Endothelial cell of umbilical vein (primary cell): ENCODE measurements around the gene ZC3H6. TPM values are rescaled to one million over a fixed set of nuclear protein-coding genes. Genes with fewer than 3 reads are reported as not detected.
"Not testable (repeated sequence)": the region's sequence is repeated elsewhere in the genome, so short reads cannot be mapped to it uniquely, and the experiment has no call there.

Experiments
- BruUV-seq: library from RNA; stranded (reverse); fragments of 400-500 nt; replicated peaks from 2 replicates; lab custom pipeline; 2021; lab: Mats Ljungman, UMichigan
- CTCF ChIA-PET: fragments of 300-600, 350-600 bp; sonication (Branson Sonifier 250); formaldehyde crosslinking; loops from one replicate; lab custom pipeline; 2021; ENCODE audit warnings: antibody characterized with exemption, inconsistent platforms; lab: Charles Lee
- POLR2A ChIA-PET: fragments of 300-600, 350-600 bp; sonication (Branson Sonifier 250); formaldehyde crosslinking; loops from one replicate; lab custom pipeline; 2021; ENCODE audit warnings: antibody characterized with exemption, inconsistent platforms; lab: Charles Lee
- DNase-seq: peaks from one replicate; pipeline ENCODE4 v3.0.0-alpha.2; 2011; ENCODE audit warnings: low read depth, low spot score
- FAIRE-seq: peaks from 2 replicates; lab custom pipeline; 2011; peaks lifted over from hg19 to GRCh38; lab: Jason Lieb, UNC
- H2AFZ ChIP-seq: 2 replicates; pipeline ENCODE4 v1.6.0; 2012; ENCODE audit warnings: low read depth, low read length, control low read depth, inconsistent platforms
- H3K27ac ChIP-seq: 2 replicates; pipeline ENCODE4 v1.5.1; 2011; ENCODE audit warnings: low read depth, mild to moderate bottlenecking, control low read depth, low read length, moderate library complexity; ENCODE audit not compliant: insufficient read depth
- H3K27me3 ChIP-seq, 2 experiments: 2 replicates each; pipeline versions ENCODE4 v1.6.0 to v1.6.1; 2011; ENCODE audit warnings: low read length in 2 of 2, mixed read lengths in 1 of 2; ENCODE audit not compliant: control insufficient read depth in 2 of 2, insufficient read depth in 2 of 2
- H3K36me3 ChIP-seq, 2 experiments: 2 replicates in 1 of 2; 3 replicates in 1 of 2; pipeline ENCODE4 v1.5.1; 2011; ENCODE audit warnings: low read length in 2 of 2, mild to moderate bottlenecking in 1 of 2, moderate library complexity in 1 of 2; ENCODE audit not compliant: control insufficient read depth in 2 of 2, insufficient read depth in 2 of 2; ENCODE audit errors: extremely low read depth in 1 of 2
- H3K4me1 ChIP-seq: 3 replicates; pipeline ENCODE4 v1.5.1; 2011; ENCODE audit warnings: mild to moderate bottlenecking, low read length; ENCODE audit not compliant: control insufficient read depth, insufficient read depth; ENCODE audit errors: extremely low read depth
- H3K4me2 ChIP-seq: 2 replicates; pipeline ENCODE4 v1.6.1; 2011; ENCODE audit warnings: low read length, control low read depth, mixed read lengths; ENCODE audit not compliant: insufficient read depth
- H3K4me3 ChIP-seq, 3 experiments: fragments of 200-600 bp in 1 of 3; sonication (generic), shearing (Covaris generic) in 1 of 3; replicated peaks in 1 of 3; 2 replicates each; pipeline ENCODE4 v1.5.1; 2011 to 2016; ENCODE audit warnings: control low read depth in 3 of 3, low read length in 3 of 3, mild to moderate bottlenecking in 2 of 3, inconsistent platforms in 1 of 3, low read depth in 1 of 3, moderate library complexity in 1 of 3; ENCODE audit not compliant: insufficient read depth in 1 of 3
- H3K79me2 ChIP-seq: 2 replicates; pipeline ENCODE4 v1.6.0; 2012; ENCODE audit warnings: low read length, inconsistent platforms; ENCODE audit not compliant: control insufficient read depth, insufficient read depth
- H3K9ac ChIP-seq: replicated peaks from 2 replicates; pipeline ENCODE3; 2011; ENCODE audit warnings: low read length, control low read depth; ENCODE audit not compliant: insufficient read depth; ENCODE audit errors: extremely low read depth
- H3K9me1 ChIP-seq: replicated peaks from 3 replicates; pipeline ENCODE4 v1.6.0; 2011; ENCODE audit warnings: mild to moderate bottlenecking, low read length; ENCODE audit not compliant: control insufficient read depth, insufficient read depth; ENCODE audit errors: extremely low read depth
- H3K9me3 ChIP-seq: replicated peaks from 2 replicates; pipeline ENCODE4 v1.5.1; 2012; ENCODE audit warnings: low read length, inconsistent platforms; ENCODE audit not compliant: control insufficient read depth, insufficient read depth
- H4K20me1 ChIP-seq: replicated peaks from 2 replicates; pipeline ENCODE3; 2011; ENCODE audit warnings: mild to moderate bottlenecking, low read length; ENCODE audit not compliant: control insufficient read depth, insufficient read depth; ENCODE audit errors: extremely low read depth
- FOS ChIP-seq: IDR thresholded peaks from 2 replicates; pipeline ENCODE4 v1.6.1; 2011; ENCODE audit warnings: mild to moderate bottlenecking, low read length, moderate library complexity, borderline replicate concordance; ENCODE audit not compliant: insufficient read depth
- GATA2 ChIP-seq: IDR thresholded peaks from 2 replicates; pipeline ENCODE4 v1.7.0; 2011; ENCODE audit warnings: low read depth, mild to moderate bottlenecking, moderate library complexity, mixed read lengths, low read length; ENCODE audit not compliant: insufficient read length, insufficient read depth
- MAX ChIP-seq: IDR thresholded peaks from 2 replicates; pipeline ENCODE4 v1.6.1; 2011; ENCODE audit not compliant: insufficient read depth, insufficient read length
- POLR2AphosphoS5 ChIP-seq: IDR thresholded peaks from 2 replicates; pipeline ENCODE4 v1.6.1; 2012; ENCODE audit warnings: low read depth, mild to moderate bottlenecking, control low read depth, low read length, moderate library complexity; ENCODE audit not compliant: insufficient read depth
- dilution Hi-C: fragments of 300-500 bp; cut with MboI; formaldehyde crosslinking; loops from one replicate; pipeline ENCODE4 v1.15.0; 2019; ENCODE audit warnings: low sequenced_read_pairs; ENCODE audit not compliant: extremely low pct_ligation_motif_present
- intact Hi-C: fragments of 100-400 bp; cut with micrococcal nuclease; formaldehyde crosslinking; loops from one replicate; pipeline ENCODE4 v1.10.0; 2022
- polyA plus RNA-seq, 4 experiments: library from polyadenylated mRNA; depleted of rRNA in 3 of 4; stranded (reverse) in 3 of 4; unstranded in 1 of 4; fragments of >200 nt; gene quantifications; 2 replicates each; pipeline versions ENCODE4 v1.2.1 to v1.2.3, GENCODE V29; 2011 to 2012; ENCODE audit warnings: missing spikeins in 1 of 4
- total RNA-seq: library from RNA; stranded (reverse); gene quantifications from 2 replicates; pipeline ENCODE4 v1.2.3, GENCODE V29; 2021

The ZC3H6 gene
- total and polyA plus RNA-seq, 2 donors (not counting 3 experiments of a cell fraction or from before 2014, with no cell fraction given), result 0.46 to 3.0 TPM

- CTCF ChIA-PET, result interaction anchor here (0.7 kb wide), 1 partner anchor 67 kb away, joined by 3 read pairs; no protein-coding TSS in a partner anchor
- H2AFZ ChIP-seq, dilution Hi-C loops: not testable (repeated sequence)
These were observed 8.1 kb downstream of the ZC3H6 start for GRCh38 chr2:112283535-112283934.

GRCh38 chr2:112290088-112290487 is 14.7 kb downstream of the ZC3H6 start:
- Histone ChIP-seq H3K9me3 (no peaks in the 10 kb centered on the region), H3K9ac (no peak overlapping the region), H4K20me1 (no peaks in the 10 kb centered on the region), H3K4me3 (no peak overlapping the region), H2AFZ (peak overlapping the region; percentile 58), H3K4me2 (peak overlapping the region; percentile 17), H3K9me1 (no peaks in the 10 kb centered on the region), H3K27me3 (no peaks in the 10 kb centered on the region), H3K36me3 (no peaks in the 10 kb centered on the region), H3K79me2 (no peaks in the 10 kb centered on the region), H3K4me1 (peaks cover 12% of the 10 kb centered on the region), H3K27ac (no peak overlapping the region)
- POLR2A ChIA-PET, result no interaction called here
- dilution Hi-C loops, result no loop called here
- DNase-seq, result peak; percentile 19
- TF ChIP-seq FOS (peak; percentile 27), GATA2 (peak; percentile 58), POLR2AphosphoS5 (no peak), MAX (no peak)
- BruUV-seq, result no TSS peak
- no peak for FAIRE-seq
- intact Hi-C loops, result no loop called here
- CTCF ChIA-PET, result no interaction called here

More at GRCh38 chr2:112283535-112283934, 8.1 kb downstream of the ZC3H6 start:
- H4K20me1 ChIP-seq, H3K9me3 ChIP-seq, POLR2A ChIA-PET, H3K9me1 ChIP-seq, H3K4me1 ChIP-seq, H3K36me3 ChIP-seq, H3K4me2 ChIP-seq, H3K9ac ChIP-seq, FAIRE-seq, H3K27me3 ChIP-seq, BruUV-seq, H3K27ac ChIP-seq, H3K4me3 ChIP-seq, DNase-seq, intact Hi-C loops, H3K79me2 ChIP-seq: not testable (repeated sequence)
